Pulmonary artery endothelial cell (primary cell): Measurements from ENCODE around the gene EPG5. TPM values are rescaled to one million over a fixed set of nuclear protein-coding genes. Genes with fewer than 3 reads are reported as not detected.
"Not testable (repeated sequence)": the region's sequence is repeated elsewhere in the genome, so short reads cannot be mapped to it uniquely, and the experiment has no call there.

ENCODE experiments used
- DNase-seq: peaks from one replicate; pipeline ENCODE4 v3.0.0-alpha.2; 2011; ENCODE audit warnings: low read depth, low spot score
- total RNA-seq: library from RNA; depleted of rRNA; stranded (reverse); fragments of >200 nt; gene quantifications from 2 replicates; pipeline ENCODE4 v1.2.3, GENCODE V29; 2014

EPG5 gene
- total RNA-seq, 1 donor from 2014 or later: 11.5 TPM

DNA sequence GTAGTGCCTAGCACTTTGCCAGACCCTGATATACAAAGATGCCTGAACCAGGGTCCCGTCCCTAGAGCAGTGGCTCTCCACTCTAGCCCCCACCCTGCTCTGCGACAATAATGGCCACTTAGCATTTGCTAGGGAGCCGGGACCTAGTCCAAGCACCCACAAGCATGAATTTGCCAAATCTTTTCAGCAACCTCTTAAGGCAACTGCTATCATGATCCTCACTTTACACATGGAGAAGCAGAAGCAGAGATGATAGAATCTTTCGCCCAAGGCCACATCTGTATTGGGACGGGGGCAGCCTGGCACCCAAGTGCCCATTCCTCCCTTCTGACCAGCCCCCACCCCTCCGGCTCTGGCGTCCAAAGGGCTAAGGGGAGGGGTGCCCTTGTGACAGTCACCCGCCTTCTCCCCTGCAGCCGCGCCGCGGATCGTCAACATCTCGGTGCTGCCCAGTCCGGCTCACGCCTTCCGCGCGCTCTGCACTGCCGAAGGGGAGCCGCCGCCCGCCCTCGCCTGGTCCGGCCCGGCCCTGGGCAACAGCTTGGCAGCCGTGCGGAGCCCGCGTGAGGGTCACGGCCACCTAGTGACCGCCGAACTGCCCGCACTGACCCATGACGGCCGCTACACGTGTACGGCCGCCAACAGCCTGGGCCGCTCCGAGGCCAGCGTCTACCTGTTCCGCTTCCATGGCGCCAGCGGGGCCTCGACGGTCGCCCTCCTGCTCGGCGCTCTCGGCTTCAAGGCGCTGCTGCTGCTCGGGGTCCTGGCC, 128.6 kb downstream of the EPG5 start:
- DNase-seq: no peak

- DNase-seq: no peak
These were observed 129.7 kb downstream of the EPG5 start for GRCh38 chr18:45837283-45838070.

GRCh38 chr18:45836242-45837205, 130.6 kb downstream of the EPG5 start:
- DNase-seq: no peak

DNA sequence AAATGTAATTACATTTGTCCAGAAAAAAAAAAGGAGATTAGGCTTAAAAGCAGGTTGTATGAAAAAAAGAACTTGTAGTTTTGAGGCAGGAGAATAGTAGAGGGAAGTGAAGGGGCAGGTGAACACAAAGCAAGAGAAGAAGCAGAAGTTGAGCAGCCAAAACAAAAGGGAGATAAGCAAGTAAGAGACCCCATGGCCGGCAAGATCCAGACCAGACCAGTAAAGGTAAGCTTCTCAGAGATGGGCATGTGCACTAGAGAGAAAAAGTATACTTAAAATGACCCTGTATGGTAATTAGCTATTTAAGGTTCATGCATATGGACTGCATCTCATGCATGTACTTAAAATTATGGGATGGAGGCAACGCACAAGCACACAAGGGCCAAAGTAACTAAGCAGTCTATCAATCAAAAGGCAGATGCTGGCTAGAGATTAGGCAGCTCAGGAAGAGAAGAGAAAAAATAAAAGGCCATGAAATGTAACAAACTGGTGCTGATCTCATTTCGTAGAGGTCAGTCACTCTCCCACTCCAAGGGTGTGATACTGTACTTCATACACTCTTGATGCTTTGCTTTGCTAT, 132.0 kb downstream of the EPG5 start:
- no peak for DNase-seq

GRCh38 chr18:45834306-45834705, 132.8 kb downstream of the EPG5 start:
- DNase-seq: no peak

GRCh38 chr18:45833846-45834245, 133.3 kb downstream of the EPG5 start:
- DNase-seq: no peak

DNA sequence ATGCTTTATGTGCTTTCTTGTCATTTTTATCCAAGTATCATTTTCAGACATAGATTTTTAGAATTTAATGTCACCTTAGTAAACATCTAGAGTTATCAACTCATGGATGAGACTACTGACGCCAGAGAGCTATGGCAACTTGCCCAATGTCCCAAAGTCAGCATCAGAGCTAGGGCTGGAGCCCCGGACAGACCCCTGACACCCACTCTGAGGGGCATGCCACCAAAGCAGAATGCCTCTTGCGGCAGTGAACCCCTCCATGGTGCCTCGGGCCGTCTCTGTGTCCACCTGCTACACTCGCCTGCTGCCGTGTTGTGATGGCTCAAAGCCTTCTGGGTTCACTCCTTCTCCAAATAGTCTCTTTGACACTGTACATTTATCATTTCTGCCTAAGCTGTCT, 136.2 kb downstream of the EPG5 start:
- no peak for DNase-seq

GRCh38 chr18:45829855-45830254, 137.3 kb downstream of the EPG5 start:
- no peak for DNase-seq

DNA sequence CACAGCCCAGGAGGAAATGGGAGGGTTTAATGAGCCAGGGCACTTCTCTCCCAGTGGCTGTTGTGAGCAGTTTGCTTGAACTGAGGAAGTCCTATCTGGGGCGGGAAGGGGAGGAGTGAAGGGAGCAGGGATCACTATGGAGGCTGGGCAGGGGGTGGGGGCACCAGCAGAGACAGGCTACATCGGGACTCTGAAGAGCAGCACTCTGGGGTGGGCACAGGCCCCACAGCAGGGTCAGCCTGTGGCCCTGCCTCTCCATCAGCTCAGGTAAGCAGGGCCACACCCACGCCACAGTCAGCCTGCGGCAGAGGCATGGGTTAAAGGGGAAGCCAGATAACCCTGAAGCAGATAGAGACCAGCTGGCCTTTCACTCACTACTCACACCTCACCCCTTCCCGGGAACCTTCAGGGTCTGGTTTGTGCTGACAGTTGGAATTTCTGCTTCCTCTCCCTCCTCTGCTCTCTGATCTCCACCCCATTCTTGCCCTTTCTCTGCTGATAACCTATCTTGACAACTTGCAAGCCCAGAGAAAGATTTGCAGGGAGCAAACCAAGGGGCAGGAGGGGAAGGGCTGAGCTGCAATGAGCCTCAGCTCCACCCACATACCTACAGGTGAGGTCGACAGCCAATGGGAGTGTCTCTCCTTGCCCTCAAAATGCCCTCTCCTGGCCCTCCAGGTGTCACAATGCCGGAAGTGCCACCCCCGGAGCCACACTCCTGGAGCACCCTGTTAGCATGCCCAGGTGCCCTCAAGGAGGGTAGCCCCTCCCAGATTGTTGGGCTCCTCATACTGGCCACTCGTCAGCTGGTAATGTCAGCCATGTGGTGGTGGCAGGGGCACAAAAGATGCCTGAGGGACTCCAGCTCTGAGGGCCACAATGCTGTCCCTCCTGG, 138.0 kb downstream of the EPG5 start:
- DNase-seq: no peak

- DNase-seq: not testable (repeated sequence)
These were observed 140.4 kb downstream of the EPG5 start for GRCh38 chr18:45826716-45827115.

GRCh38 chr18:45826084-45826483, 141.0 kb downstream of the EPG5 start:
- DNase-seq: no peak

DNA sequence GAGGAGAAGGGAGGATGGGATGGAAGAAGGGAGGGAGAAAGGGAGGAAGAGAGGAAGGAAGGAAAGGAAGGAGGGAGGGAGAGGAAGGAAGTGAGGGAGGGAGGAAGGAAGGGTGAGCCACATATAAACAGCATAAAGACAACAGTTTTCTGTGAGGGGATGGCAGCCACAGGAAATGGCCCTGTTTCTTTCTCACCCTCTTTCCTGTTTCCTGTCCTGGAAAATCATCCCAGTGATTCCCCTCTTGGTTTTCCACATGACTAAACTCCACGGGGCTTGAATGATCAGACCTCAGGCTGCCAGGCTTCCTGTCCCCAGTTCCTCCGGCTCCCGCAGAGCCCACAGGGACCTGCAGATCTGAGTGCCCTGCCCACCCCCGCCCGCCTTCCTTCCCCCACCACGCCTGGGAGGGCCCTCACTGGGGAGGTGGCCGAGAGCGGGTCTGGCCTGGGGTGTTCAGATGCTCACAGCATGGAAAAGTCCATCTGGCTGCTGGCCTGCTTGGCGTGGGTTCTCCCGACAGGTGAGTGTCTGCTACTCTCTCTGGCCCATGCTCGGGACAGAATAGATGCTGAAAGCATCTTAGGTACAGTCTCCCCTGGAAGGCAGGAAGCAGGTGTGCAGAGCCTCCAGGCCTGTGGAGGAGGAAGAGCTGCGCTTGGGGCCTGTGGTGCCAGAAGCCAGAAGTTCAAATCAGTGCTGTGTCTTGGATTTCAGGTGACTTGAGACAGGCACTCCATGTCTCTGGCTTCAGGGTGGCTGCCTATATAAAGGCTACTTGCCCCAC, 141.7 kb downstream of the EPG5 start, which contains the start of gene SIGLEC15:
TSS of gene SIGLEC15 (plus strand) at position 418 of the 787 bp plus-strand sequence. CDS start at position 472, 54 bp downstream.
- DNase-seq: no peak

GRCh38 chr18:45821711-45822110, 145.4 kb downstream of the EPG5 start:
- DNase-seq: no peak

DNA sequence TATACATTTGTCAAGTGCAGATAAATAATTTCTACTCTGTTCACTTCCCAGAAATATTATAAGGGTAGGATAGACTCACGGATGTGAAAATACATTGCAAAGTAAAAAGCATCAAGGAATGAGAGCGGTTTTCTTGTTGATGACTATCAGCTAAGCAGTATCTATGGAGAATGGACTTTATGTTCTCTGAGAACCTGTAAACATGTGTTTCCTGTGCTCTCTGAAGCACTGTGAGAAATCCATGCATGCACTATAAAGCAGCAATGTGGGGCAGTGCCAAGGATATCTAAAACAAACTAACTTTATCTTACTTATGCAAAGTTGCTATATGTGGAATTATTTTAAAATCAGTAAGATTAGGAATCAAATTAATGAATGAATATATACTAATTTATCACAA, 146.1 kb downstream of the EPG5 start:
- DNase-seq: no peak

DNA sequence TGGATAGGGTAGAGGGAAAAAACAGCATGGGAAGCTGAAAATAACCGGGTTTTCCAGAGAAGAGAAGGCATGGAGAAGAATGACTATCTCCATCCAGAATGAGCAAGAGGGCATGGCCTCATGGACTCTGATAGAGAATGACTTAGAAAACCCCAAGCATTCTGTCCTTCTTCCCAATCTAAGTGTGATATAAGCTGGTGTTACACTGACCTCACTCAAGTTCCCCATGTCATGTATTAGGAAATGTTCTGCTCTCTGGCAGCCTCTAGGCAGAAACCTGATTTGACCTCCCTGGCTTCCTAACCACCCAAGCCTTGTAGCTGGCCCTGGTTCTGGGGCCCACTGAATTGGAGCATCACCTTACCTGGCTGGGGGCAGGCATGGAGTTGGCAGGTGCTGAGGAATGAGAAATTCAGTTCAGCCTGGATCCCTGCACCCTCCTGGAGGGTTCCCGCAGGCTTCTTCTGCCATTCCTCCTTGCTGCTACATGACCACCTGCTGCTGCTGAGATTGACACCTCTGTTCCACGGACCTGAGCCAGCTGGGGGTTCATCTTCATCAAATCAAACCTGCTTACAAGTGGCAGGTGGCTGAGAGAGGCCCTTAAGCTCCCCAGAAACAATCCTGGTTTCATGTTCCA, 146.9 kb downstream of the EPG5 start:
- DNase-seq: no peak

DNA sequence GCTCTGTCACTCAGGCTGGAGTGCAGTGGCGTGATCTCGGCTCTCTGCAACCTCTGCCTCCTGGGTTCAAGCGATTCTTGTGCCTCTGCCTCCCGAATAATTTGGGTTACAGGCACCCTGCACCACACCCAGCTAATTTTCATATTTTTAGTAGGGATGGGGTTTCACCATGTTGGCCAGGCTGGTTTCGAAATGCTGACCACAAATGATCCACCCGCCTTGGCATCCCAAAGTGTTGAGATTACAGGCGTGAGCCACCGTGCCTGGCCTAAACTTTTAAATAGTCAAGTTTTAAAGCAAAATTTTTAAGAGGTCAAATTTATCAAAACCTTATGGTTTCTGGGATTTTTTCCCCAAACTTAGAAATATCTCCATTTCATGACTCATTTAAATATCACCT, 148.4 kb downstream of the EPG5 start:
- not testable (repeated sequence) for DNase-seq

- DNase-seq: no peak
These were observed 149.6 kb downstream of the EPG5 start for GRCh38 chr18:45817543-45817942.

DNA sequence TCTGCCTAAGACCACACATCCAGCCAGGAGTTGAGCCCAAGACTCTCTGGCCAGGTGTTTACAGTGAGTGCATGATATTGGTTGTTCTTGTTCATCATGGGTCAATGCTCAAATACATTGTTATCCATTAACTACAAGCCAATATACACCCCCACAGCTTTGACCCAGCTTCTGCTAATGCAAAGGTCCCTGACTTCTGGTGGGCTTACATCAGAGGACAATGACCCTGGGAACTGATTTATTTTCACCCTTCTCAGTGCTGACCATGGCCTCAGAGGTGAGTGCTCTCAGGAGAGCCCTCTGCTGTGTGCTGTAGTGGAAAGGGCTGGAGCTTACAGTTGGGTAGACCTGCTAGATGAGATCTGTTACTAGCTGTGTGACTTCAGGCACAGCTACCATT, 152.4 kb downstream of the EPG5 start:
- not testable (repeated sequence) for DNase-seq

DNA sequence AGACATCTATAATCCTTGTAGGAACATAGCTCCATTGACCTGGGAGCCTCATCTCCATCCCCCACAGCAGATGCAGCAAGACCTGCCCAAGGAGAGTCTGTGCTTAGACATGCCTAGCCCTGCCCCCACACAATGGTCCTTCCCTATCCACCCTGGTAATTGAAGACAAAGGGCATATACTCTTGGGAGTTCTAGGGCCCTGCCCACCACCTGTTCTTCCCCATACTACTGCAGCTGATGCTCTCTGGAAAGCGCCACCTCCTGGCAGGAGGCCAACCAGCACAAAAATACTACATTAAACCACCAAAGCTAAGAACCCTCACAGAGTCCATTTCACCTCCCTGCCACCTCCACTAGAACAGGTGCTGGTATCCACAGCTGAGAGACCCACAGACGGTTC, 160.0 kb downstream of the EPG5 start:
- DNase-seq: not testable (repeated sequence)
